ENCODE results near the gene UBA1.

UBA1 gene

GRCh38 chrX:47172971-47173792 is 20.4 kb upstream of the UBA1 start:
- no peaks in the 10 kb centered on the region for H3K27me3 ChIP-seq (ENCODE audit: insufficient read depth, low read length, poor library complexity, severe bottlenecking)
- no peak overlapping the region for H3K9ac ChIP-seq (ENCODE audit: low read depth, low read length, poor library complexity, severe bottlenecking)
- H3K4me3 ChIP-seq (ENCODE audit: low read length, poor library complexity, severe bottlenecking): no peak overlapping the region
- H3K4me2 ChIP-seq (ENCODE audit: low read depth, low read length, poor library complexity, severe bottlenecking): no peak overlapping the region
- H3K79me2 ChIP-seq (ENCODE audit: insufficient read depth, low read length): peaks cover 6% of the 10 kb centered on the region; the same call in 1 of the 2 replicates
- no peak for TF ChIP-seq CTCF (conservative IDR thresholded peaks at IDR 0.05; ENCODE audit: low read length)
- no peak for TF ChIP-seq EZH2phosphoT487 (IDR thresholded peaks at IDR 0.05; ENCODE audit: borderline replicate concordance)
- no peaks in the 10 kb centered on the region for H3K4me1 ChIP-seq (ENCODE audit: insufficient read depth, low read length, poor library complexity, severe bottlenecking)
- H3K9me2 ChIP-seq (replicated peaks; ENCODE audit: low read depth, low read length): no peaks in the 10 kb centered on the region
- peaks cover 92% of the 10 kb centered on the region; the same call in 1 of the 2 replicates for H3K36me3 ChIP-seq (ENCODE audit: insufficient read depth, low read length)
- no peaks in the 10 kb centered on the region for H4K20me1 ChIP-seq (ENCODE audit: insufficient read depth, low read length, poor library complexity, severe bottlenecking)
- no peak overlapping the region for H2AFZ ChIP-seq (ENCODE audit: low read length)
- H3F3A ChIP-seq (ENCODE audit: low read depth): no peaks in the 10 kb centered on the region
- no peaks in the 10 kb centered on the region for H3K9me3 ChIP-seq (ENCODE audit: insufficient read depth, low read depth, low read length)

DNA sequence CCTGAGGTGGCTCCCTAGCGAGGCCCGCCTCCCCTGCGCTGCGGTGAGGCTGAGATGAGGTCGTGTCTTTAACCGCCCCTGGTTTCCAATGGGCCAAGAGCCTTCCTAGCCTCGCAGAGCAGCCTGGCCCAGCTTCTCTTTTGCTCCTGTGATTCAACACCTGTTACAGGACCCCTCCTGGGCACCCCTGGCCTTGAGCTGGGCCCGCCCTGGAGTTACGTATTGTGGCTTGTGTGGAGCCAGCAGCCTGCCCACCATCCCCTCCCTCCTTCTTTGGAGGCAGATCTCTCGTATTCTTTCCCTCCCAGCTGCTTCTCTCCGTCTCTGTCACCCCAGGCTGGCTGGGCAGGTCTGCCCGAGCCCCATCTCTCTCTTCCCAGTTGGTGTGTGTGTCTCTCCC is 19.3 kb upstream of the UBA1 start:
- H3K4me3 ChIP-seq (ENCODE audit: low read length, poor library complexity, severe bottlenecking): no peak overlapping the region
- H3K9me3 ChIP-seq (ENCODE audit: insufficient read depth, low read depth, low read length): no peaks in the 10 kb centered on the region
- H3K4me2 ChIP-seq (ENCODE audit: low read depth, low read length, poor library complexity, severe bottlenecking): no peak overlapping the region
- H3K27me3 ChIP-seq (ENCODE audit: insufficient read depth, low read length, poor library complexity, severe bottlenecking): no peaks in the 10 kb centered on the region
- H3K4me1 ChIP-seq (ENCODE audit: insufficient read depth, low read length, poor library complexity, severe bottlenecking): no peaks in the 10 kb centered on the region
- H3K9me2 ChIP-seq (replicated peaks; ENCODE audit: low read depth, low read length): no peaks in the 10 kb centered on the region
- H2AFZ ChIP-seq (ENCODE audit: low read length): no peak overlapping the region
- no peaks in the 10 kb centered on the region for H3K79me2 ChIP-seq (ENCODE audit: insufficient read depth, low read length)
- TF ChIP-seq CTCF (conservative IDR thresholded peaks at IDR 0.05; ENCODE audit: low read length) (no peak), EZH2phosphoT487 (IDR thresholded peaks at IDR 0.05; ENCODE audit: borderline replicate concordance) (no peak)
- H4K20me1 ChIP-seq (ENCODE audit: insufficient read depth, low read length, poor library complexity, severe bottlenecking): no peaks in the 10 kb centered on the region
- H3K36me3 ChIP-seq (ENCODE audit: insufficient read depth, low read length): peaks cover 96% of the 10 kb centered on the region; the same call in 1 of the 2 replicates
- no peak overlapping the region for H3K9ac ChIP-seq (ENCODE audit: low read depth, low read length, poor library complexity, severe bottlenecking)
- no peaks in the 10 kb centered on the region for H3F3A ChIP-seq (ENCODE audit: low read depth)

GRCh38 chrX:47174846-47175587 is 18.6 kb upstream of the UBA1 start:
- TF ChIP-seq EZH2phosphoT487 (IDR thresholded peaks at IDR 0.05; ENCODE audit: borderline replicate concordance) (no peak), CTCF (conservative IDR thresholded peaks at IDR 0.05; ENCODE audit: low read length) (no peak)
- Histone ChIP-seq H3K36me3 (ENCODE audit: insufficient read depth, low read length) (peaks cover 93% of the 10 kb centered on the region; the same call in 1 of the 2 replicates), H3K9ac (ENCODE audit: low read depth, low read length, poor library complexity, severe bottlenecking) (no peak overlapping the region), H3F3A (ENCODE audit: low read depth) (no peaks in the 10 kb centered on the region), H3K4me2 (ENCODE audit: low read depth, low read length, poor library complexity, severe bottlenecking) (no peak overlapping the region), H3K79me2 (ENCODE audit: insufficient read depth, low read length) (no peaks in the 10 kb centered on the region), H3K4me1 (ENCODE audit: insufficient read depth, low read length, poor library complexity, severe bottlenecking) (no peaks in the 10 kb centered on the region), H3K9me2 (replicated peaks; ENCODE audit: low read depth, low read length) (no peaks in the 10 kb centered on the region), H2AFZ (ENCODE audit: low read length) (no peak overlapping the region), H3K27me3 (ENCODE audit: insufficient read depth, low read length, poor library complexity, severe bottlenecking) (no peaks in the 10 kb centered on the region), H3K9me3 (ENCODE audit: insufficient read depth, low read depth, low read length) (no peaks in the 10 kb centered on the region), H4K20me1 (ENCODE audit: insufficient read depth, low read length, poor library complexity, severe bottlenecking) (no peaks in the 10 kb centered on the region), H3K4me3 (ENCODE audit: low read length, poor library complexity, severe bottlenecking) (no peak overlapping the region)
